Activated naive CD4-positive, alpha-beta T cell treated with anti-CD3 and anti-CD28 coated beads, Interleukin-2, amount 50 U/mL, for 16 hours (primary cell): ENCODE data around the gene SUCLG2.
"Not testable (repeated sequence)": the region's sequence is repeated elsewhere in the genome, so short reads cannot be mapped to it uniquely, and the experiment has no call there.

ENCODE experiments used
- DNase-seq: peaks from one replicate; pipeline ENCODE4 v3.0.0-alpha.2; 2020

Gene SUCLG2

DNA sequence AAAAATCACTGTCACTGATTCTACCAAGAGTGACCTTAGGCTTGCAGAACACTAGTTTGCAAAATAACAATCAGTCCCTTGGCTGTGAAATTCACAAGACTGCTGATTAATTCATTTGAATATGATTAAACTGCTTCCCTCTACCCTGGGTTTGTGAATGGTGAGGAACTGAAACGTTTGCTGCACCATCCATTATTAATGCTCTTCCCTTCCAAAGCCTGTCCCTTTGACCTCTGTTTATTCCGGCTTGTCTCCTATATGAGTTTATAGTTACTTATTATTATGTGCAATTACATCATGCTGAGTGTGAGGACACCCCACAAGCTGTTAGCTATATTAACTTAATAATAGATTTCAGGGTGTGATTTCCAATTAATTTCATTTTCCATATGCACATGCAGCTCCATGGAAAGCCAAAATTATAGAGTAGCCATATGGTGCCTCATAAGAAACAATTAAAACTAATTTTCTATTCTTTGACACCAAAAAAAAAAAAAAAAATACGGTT, 96.5 kb downstream of the SUCLG2 start:
- no peak for DNase-seq

DNA sequence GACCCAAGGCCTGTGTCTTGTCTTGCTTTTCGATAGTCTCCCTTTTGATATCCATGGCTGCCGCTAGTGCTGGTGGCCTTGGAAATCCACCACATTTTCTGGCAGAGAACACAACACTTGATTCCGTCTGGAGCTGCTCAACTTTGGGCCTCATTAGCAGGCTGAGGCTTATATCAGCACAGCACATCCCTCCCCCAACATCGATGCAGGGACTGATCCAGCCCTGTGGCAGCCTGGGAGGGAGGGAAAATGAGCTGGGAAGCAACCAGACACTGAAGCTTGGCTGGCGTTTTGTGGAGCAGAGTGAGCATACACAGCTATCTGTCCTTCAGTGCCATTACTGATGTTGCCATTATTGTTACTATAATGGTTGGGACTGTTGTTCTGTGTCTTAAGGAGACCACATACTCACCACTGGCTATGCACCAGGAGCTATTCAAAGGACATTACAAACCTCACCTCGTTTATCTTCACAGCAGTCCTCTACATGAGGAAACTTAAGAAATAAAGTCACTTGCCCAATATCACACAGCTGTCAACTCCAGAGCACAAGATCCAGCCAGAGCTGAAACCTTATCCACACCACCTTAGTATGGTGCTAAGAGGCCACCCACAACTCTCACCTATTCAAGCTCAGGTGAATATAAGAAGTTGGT, 102.9 kb downstream of the SUCLG2 start:
- DNase-seq: no peak

DNA sequence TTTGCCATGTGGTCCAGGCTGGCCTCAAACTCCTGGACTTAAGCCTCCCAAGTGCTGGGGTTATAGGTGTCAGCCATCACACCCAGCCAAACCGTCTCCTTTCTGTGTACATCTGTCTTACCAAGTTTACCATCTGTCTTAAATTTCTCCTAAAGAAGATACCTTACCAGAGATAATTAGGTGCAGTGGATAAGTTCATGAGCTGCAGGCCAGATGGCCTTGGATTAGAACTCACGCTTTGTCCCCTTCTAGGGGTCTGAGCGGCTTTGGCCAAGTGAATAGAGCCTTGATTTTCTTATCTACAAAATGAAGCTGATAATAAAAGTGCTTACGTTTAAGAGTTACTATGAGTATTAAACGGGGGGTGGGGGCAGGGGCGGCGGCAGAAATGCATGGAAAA, 103.9 kb downstream of the SUCLG2 start:
- no peak for DNase-seq

DNA sequence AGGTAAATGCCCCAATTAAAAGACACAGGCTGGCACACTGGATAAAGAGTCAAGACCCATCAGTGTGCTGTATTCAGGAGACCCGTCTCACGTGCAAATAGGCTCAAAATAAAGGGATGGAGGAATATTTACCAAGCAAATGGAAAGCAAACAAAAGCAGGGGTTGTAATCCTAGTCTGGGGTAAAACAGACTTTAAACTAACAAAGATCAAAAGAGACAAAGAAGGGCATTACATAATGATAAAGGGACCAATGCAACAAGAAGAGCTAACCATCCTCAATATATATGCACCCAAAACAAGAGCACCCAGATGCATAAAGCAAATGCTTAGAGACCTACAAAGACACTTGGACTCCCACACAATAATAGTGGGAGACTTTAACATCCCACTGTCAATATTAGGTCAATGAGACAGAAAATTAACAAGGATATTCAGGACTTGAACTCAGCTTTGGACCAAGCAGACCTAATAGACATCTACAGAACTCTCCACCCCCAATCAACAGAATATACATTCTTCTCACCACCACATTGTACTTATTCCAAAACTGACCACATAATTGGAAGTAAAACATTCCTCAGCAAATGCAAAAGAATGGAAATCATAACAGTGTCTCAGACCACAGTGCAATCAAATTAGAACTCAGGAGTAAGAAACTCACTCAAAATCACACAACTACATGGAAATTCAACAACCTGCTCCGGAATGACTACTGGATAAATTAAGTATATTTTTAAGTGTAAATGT, 111.7 kb downstream of the SUCLG2 start:
- not testable (repeated sequence) for DNase-seq

DNA sequence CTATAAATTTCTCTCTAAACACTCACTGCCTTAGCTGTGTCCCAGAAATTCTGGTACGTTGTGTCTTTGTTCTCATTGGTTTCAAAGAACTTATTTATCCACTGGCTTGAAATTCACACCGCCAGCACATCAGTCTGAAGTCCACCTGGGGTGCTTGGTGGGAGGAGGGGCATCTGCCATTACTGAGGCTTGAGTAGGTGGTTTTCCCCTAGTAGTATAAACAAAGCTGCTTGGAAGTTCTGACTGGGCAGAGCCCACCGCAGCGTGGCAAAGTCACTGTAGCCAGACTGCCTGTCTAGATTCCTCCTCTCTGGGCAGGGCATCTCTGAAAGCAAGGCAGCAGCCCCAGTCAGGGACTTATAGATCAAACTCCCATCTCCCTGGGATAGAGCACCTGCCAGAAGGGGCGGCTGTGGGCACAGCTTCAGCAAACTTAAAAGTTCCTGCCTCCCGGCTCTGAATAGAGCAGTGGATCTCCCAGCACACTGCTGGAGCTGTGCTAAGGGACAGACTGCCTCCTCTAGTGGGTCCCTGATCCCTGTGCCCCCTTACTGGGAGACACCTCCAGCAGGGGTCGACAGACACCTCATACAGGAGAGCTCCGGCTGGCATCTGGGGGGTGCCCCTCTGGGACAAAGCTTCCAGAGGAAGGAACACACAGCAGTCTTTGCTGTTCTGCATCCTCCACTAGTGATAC, 114.1 kb downstream of the SUCLG2 start:
- no peak for DNase-seq

DNA sequence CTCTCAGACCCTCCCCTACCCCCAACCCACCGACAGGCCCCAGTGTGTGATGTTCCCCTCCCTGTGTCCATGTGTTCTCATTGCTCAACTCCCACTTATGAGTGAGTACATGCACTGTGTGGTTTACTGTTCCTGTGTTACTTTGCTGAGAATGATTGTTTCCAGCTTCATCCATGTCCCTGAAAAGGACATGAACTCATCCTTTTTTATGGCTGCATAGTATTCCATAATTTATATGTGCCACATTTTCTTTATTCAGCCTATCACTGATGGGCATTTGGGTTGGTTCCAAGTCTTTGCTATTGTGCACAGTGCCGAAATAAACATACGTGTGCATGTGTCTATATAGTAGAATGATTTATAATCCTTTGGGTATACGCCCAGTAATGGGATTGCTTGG, 117.2 kb downstream of the SUCLG2 start:
- not testable (repeated sequence) for DNase-seq

DNA sequence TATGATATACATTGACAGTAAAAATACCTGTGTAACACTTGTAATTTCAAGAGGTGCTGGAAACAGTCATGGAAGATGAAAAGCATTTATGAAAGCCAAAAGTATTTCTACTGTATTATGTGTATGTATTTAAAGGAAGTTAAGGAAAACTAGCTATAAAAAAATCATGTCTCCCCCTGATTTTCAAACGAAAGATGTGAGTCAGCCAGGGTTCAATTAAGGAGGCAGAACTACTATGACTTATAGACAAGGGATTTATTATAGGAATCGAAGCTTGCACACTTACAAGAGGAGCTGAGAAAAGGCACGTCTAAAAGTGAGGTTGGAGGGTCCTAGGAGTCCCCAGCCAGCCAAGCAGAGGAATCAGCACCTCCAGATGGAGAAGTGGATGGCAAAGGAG, 119.4 kb downstream of the SUCLG2 start:
- DNase-seq: no peak

DNA sequence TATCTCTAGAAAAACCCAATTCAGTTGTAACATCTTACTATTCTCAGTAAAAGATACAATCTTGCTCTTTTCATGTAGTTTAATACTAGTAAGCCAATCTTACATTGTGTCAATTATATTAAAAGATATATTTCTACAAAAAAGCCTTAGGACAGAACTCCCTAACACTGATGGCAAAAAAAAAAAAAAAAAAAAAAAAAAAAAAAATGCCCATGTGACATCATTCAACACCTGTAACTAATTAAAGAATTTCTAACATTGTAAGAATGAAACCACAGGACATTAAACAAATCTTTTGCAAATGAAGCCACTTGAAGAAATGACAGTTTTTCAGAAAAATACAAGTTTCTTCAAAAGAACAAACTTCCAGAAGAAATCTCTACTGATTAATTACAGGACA, 119.8 kb downstream of the SUCLG2 start:
- no peak for DNase-seq

DNA sequence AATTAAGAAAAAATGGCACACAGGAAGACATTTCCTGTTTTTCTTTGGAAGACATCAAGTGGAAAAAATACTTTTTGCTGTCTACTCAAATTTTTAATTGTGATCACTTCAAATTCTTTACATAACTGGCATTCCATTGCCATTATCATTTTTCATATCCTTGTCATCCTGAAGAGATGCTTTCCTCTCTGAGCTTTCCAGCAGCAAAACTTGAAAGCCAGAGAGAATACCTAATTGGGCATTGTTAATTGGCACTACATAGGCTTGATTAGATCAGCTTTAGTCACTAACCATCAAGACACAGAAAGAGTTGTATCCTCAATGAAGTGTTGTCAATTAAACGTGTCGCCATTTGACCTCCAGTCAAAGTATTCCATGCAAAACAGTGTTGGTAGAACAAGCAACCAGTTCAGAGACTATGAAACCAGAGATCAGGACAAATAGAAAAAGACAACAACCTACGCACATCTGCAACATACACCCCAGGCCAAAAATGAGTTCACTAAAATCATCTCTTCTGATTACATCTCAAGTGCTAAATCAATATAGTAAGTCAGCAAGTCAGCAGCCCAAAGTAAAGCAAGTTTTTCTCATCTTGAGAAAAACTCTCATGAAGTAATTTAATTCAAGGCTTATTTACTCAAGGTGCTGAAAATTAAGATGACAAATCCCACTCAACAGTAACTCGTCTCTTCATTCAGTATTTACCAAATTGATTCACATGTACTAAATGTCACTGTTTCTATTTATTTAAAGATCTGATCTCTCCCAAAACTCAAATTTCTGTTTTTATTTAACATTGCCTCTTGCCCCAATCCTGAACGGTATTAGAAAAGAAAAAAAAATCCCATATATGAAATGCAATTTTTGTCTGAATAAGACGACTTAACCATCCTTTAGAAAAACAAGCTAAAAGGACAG, 123.0 kb downstream of the SUCLG2 start:
- DNase-seq: no peak

DNA sequence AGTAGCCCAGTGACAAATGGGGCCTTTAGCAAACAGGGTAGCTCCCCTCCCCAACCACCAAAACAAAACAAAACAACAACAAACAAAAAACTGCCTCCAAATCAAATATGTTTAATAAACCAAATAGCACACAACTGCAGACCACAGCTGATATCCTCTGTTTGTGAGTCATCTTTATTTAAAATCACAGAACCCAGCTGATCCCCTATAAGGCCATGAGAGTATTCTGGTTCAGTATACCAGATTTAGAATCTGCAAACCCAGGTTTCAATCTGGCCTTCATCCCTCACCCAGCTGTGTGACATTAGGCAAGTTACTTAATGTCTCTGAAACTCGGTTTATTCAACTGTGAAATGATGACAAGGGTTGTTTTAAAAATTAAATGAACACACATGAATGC, 124.5 kb downstream of the SUCLG2 start:
- no peak for DNase-seq

DNA sequence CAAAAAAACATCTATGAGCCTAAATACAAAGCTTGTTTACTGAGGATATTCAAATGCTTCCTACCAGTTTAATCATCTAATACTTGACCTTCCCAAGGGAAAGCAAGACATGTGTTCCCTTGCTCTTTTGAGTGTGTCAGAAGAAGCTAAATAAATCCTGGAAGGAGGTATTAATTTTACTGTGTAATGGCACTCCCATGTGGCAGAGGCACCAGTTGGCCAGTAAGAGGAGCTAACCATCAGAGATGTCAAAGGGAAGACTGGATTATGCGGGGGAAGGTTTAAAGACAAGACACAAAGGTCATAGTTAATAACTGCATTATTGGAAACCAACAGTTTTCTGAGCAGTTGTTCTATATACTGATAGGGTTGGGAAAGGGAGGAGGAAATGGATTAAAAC, 125.1 kb downstream of the SUCLG2 start:
- no peak for DNase-seq

DNA sequence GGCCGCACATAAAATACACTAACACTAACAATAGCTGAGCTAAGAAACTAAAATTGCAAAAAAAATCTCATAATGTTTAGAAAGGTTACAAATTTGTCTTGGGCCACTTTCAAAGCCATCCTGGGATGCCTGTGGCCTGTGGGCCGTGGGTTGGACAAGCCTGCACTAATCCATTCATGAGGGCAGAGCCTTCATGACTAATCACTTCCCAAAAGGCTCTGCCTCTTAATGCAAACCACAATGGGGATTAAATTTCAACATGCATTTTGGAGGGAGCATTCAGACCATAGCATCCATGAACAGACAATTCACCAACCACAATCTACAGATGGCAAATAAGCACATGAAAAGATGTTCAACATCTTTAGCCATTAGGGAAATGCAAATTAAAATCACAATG, 128.2 kb downstream of the SUCLG2 start:
- DNase-seq: no peak

DNA sequence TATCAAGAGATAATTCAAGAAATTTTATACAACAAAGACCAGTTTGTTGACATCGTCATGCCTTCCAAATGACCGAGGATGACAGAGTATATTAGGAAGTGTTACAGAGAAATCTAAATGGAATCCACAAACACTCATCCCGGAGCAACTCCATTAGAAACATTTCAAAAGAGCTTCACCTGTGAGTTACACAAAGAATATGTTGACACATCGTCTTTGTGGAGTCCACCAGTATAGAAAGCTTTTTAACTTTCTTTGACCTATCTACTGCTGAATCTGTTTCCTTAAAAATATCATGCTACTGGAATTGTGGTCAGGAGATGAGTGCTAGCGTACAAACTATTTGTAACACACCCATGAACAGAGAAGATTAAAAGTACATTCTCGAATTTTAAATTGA, 130.4 kb downstream of the SUCLG2 start:
- DNase-seq: no peak

DNA sequence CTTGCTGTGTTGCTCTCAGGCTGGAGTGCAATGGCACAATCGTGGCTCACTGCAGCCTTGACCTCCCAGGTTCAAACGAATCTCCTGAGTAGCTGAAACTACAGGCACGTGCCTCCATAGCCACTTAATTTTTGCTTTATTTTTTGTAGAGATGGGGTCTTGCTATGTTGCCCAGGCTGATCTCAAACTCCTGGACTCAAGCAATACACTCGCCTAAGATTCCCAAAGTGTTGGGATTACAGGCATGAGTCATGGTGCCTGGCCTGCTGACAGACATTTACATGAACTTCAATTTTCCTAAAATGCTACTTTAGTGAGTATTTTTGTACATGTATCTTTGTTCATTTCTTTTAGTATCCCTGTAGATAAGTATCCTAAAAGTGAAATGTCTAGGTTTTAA, 132.3 kb downstream of the SUCLG2 start:
- DNase-seq: no peak

DNA sequence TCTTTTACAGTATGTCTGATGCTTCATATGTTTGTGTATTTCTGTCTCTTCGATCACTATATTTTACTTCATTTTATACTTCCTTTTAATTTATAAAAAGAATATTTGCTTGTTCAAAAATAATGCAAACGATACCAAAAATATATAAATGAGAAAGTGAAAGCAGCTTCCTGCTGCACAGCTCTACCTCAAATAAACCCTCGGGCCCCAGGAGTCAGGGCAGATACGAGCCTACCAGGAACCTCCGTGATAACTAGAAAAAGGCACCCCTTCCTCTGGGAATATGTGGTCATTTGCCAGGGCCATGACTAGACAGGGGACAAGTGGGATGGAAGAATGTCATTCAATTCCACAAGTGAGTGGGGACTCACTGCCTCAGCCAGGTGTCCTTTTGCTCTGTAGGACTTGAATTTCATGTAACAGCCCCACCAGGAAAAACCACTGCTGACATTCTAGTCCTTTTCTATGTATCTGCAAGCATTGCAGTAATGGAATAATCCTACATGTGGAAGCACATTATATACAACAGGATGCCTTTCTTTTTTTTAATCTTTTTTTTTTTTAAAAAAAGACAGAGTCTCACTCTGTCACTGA, 133.3 kb downstream of the SUCLG2 start:
- DNase-seq: no peak

DNA sequence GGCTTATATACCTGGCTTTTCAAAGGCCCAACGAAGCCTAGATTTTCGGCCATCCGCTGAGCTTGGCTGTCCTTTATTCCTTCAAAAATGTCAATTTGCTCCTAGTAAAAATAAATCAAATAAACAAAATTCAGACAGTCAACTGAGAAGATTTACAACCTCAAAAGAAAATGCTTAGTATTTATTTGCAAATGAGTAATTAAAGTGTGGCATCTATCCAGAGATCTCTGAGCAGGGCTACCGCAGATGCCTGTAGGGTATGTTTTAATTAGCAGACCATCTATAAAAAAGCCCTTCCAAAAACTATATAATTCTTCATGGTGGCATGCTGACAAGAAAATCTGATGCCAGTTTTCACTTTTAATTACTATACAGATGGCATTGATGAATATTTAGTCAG, 136.2 kb downstream of the SUCLG2 start:
- no peak for DNase-seq

DNA sequence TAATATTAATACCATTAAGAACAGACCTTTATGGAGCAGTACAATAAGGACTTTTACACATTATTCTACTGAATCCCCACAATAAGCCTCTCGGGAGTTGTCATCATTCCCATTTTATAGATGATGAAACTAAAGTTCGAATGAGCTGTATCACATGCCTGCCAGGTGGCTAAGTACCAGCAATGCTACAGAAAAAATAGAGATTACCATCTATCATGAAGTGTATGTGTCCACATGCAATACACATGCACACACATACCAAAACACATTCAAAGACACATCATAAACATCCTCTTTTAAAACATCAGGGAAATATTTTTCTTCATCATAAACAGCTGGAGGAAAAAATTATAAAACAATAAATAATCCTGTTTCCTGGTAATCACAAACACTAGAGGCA, 136.6 kb downstream of the SUCLG2 start:
- DNase-seq: no peak

DNA sequence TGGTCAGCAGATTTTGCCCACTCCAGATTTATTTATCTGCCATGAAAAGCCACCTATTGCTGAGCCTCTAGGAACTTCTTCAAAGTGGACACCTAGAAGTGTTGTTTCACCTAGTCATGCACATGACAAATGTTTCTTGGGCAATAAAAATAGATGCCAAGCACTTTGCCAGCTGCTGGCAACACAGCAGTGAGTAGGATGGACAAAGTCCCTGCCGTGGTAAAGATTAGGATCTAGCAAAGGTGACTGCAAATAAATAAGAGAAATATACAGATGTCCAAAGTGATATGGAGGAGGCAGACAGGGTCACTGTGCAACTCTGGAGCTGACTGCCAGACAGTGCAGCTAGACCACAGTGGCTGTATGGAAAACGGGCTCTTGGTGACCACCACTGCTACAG, 137.9 kb downstream of the SUCLG2 start:
- DNase-seq: no peak

DNA sequence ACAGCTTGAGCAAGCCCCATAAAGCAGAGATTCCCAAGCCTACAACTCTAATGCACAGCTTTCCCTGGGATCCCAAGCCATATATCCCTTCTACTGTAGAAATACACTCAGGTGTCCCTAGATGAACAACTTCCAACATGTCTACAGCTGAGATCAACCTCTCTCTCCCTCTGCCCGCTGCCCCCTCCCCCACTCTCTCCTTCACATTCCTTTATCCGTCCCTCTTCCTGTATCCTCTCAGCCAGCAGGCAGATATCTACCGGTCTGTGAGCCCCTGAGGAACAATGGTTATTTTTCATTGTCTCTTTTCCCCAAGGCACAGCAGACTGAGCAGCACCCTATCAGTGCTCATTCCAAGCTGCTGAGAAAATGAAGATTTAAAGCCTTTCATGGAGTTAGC, 138.6 kb downstream of the SUCLG2 start:
- DNase-seq: no peak

DNA sequence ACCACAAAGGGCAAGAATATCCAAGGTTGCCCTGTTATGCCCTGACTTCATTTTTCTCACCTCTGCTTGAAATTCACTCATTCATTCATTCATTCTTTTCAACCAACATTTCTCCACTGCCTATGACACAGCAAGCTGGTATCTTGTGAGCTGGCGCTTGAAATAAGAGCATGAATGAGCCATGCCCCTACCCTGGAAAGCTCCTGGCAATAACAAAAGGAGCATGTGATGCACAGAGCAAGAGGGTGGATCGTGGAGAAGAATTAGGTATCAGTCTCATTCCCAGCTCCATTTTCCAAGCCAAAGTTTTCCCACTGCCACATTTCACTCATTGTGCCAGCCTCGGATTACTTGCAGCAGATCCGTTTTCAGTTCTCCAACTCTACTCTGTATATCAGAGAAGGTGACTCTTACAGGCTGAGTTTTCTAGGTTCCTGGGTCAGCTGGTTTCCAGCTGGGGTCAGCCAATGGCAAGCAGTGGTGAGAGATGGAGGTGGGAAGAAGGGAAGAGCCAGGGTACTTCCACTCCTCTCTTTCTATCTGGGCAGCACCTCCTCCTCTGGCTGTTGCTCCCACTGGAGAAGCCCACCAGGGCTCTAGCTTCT, 144.8 kb downstream of the SUCLG2 start:
- no peak for DNase-seq

DNA sequence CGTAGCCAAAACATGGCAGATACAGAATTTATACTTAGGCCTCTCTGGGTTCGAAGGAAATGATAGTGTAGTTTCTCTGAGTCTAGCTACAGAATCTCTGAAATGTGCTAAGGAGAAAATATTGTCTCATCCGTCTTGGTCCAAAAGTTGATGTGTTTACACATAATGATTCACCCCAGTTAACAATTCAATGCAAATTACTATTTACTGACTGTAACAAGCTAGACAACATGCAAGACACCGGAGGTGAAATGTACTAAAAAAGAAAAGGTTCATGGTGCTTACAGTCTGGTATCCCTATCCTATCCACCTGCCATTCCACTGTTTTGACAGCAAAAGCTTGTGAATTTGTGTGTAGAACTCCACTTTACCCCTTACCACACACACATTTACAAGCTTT, 146.8 kb downstream of the SUCLG2 start:
- no peak for DNase-seq

DNA sequence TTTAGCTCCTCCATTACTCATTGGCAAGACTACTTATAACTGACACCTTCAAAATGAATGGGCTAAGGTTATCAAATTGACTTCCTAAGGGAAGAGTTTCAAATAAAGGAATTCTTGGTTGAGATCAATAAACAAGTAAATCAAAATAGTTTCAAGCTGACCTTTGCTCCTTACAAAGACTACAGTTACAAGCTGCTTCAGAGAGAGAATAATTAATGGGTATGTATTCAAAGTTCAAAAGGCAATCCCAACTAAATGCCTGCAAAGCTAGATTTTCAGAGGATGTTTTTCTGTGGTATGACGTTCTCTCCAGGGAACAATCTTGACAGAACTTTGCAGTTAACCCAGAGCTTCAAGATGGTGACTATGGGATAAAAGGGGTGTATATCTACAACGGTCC, 153.7 kb downstream of the SUCLG2 start:
- no peak for DNase-seq
